ENCODE data around the gene PARP14.

- TF ChIP-seq, protein P1, sequence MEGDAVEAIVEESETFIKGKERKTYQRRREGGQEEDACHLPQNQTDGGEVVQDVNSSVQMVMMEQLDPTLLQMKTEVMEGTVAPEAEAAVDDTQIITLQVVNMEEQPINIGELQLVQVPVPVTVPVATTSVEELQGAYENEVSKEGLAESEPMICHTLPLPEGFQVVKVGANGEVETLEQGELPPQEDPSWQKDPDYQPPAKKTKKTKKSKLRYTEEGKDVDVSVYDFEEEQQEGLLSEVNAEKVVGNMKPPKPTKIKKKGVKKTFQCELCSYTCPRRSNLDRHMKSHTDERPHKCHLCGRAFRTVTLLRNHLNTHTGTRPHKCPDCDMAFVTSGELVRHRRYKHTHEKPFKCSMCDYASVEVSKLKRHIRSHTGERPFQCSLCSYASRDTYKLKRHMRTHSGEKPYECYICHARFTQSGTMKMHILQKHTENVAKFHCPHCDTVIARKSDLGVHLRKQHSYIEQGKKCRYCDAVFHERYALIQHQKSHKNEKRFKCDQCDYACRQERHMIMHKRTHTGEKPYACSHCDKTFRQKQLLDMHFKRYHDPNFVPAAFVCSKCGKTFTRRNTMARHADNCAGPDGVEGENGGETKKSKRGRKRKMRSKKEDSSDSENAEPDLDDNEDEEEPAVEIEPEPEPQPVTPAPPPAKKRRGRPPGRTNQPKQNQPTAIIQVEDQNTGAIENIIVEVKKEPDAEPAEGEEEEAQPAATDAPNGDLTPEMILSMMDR (IDR thresholded peaks at IDR 0.05) = no peak
- TF ChIP-seq POLR2A (IDR thresholded peaks at IDR 0.05) = no peak
- no peak for TF ChIP-seq POLR2AphosphoS5 (IDR thresholded peaks at IDR 0.05)
- TF ChIP-seq EP300 (IDR thresholded peaks at IDR 0.05) = no peak
Measured at GRCh38 chr3:122725106-122725505, 44.5 kb downstream of the PARP14 start.

Data from stomach (tissue), 4 donors.